Measurements from ENCODE around the gene SPPL3.

DNA sequence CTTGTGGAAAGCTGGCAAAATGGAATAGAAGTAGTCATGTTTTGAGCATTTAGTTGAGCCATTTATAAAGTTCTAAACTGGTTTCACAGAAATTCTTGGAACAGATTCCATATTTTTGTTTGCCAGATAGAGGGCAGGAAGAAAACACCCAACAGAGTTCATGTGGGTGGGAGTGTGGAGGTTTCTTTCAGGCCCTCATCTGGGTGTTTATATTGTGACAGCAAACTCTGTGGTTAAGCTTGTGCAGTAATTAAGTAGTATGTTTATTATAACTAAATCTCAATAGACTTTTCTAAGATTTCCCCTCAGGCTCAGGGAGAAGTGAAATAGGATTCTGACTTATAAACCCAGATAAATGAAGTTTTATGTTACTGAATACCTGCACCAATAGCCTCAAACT is 57.4 kb downstream of the SPPL3 start:
- TF ChIP-seq, protein P1, sequence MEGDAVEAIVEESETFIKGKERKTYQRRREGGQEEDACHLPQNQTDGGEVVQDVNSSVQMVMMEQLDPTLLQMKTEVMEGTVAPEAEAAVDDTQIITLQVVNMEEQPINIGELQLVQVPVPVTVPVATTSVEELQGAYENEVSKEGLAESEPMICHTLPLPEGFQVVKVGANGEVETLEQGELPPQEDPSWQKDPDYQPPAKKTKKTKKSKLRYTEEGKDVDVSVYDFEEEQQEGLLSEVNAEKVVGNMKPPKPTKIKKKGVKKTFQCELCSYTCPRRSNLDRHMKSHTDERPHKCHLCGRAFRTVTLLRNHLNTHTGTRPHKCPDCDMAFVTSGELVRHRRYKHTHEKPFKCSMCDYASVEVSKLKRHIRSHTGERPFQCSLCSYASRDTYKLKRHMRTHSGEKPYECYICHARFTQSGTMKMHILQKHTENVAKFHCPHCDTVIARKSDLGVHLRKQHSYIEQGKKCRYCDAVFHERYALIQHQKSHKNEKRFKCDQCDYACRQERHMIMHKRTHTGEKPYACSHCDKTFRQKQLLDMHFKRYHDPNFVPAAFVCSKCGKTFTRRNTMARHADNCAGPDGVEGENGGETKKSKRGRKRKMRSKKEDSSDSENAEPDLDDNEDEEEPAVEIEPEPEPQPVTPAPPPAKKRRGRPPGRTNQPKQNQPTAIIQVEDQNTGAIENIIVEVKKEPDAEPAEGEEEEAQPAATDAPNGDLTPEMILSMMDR (conservative IDR thresholded peaks at IDR 0.05; ENCODE audit: low read depth in 2 of 2) = no peak
- no peak for TF ChIP-seq POLR2AphosphoS5 (IDR thresholded peaks at IDR 0.05; ENCODE audit: low read depth)
- TF ChIP-seq EZH2 (IDR thresholded peaks at IDR 0.05; ENCODE audit: low read depth, unreplicated experiment) = no peak

All from GM23338 (cell line).